ENCODE results near the gene TMEM167B. TPM values are rescaled to one million over a fixed set of nuclear protein-coding genes. Genes with fewer than 3 reads are reported as not detected.

Gene TMEM167B
- total RNA-seq, 1 experiment from 2014 or later = 30.2 TPM

- POLR2A ChIA-PET = interaction anchor here (1.2 to 1.4 kb wide), 3 partner anchors 13 to 62 kb away, joined by 3 to 6 read pairs (median 5); partner anchors contain the start of genes TAF13 and WDR47
- Mint-ChIP-seq H3K4me3 (ENCODE audit: unreplicated experiment) (no peak overlapping the region), H3K27me3 (ENCODE audit: insufficient read depth, unreplicated experiment) (no peaks in the 10 kb centered on the region), H3K27ac (ENCODE audit: low read depth, unreplicated experiment) (no peak overlapping the region), H3K9me3 (ENCODE audit: unreplicated experiment) (no peaks in the 10 kb centered on the region), H3K4me1 (ENCODE audit: insufficient read depth, unreplicated experiment) (peaks cover 7% of the 10 kb centered on the region), H3K36me3 (ENCODE audit: insufficient read depth, unreplicated experiment) (peaks cover 32% of the 10 kb centered on the region)
- peak; percentile 47 for DNase-seq (ENCODE audit: unreplicated experiment)
- CTCF ChIA-PET = interaction anchor here (0.7 to 1.2 kb wide), 2 partner anchors 10 to 45 kb away, joined by 3 to 5 read pairs; no protein-coding TSS in a partner anchor
- no TSS peak for BruUV-seq (replicated peaks)
- TF ChIP-seq CTCF (IDR thresholded peaks at IDR 0.05; ENCODE audit: unreplicated experiment) = no peak
- intact Hi-C loops (cut with micrococcal nuclease) = no loop called here
Observed at GRCh38 chr1:109104364-109105151, 14.0 kb downstream of the TMEM167B start.

- no peak for TF ChIP-seq CTCF (IDR thresholded peaks at IDR 0.05; ENCODE audit: unreplicated experiment)
- Mint-ChIP-seq H3K27ac (ENCODE audit: low read depth, unreplicated experiment) (no peak overlapping the region), H3K27me3 (ENCODE audit: insufficient read depth, unreplicated experiment) (no peaks in the 10 kb centered on the region), H3K4me1 (ENCODE audit: insufficient read depth, unreplicated experiment) (peaks cover 7% of the 10 kb centered on the region), H3K9me3 (ENCODE audit: unreplicated experiment) (no peaks in the 10 kb centered on the region), H3K36me3 (ENCODE audit: insufficient read depth, unreplicated experiment) (peaks cover 22% of the 10 kb centered on the region), H3K4me3 (ENCODE audit: unreplicated experiment) (no peak overlapping the region)
- CTCF ChIA-PET = no interaction called here
- POLR2A ChIA-PET = no interaction called here
- BruUV-seq (replicated peaks) = no TSS peak
- no peak for DNase-seq (ENCODE audit: unreplicated experiment)
- intact Hi-C loops (cut with micrococcal nuclease) = no loop called here
Observed at GRCh38 chr1:109105881-109106280, 15.3 kb downstream of the TMEM167B start.

GRCh38 chr1:109107785-109108184 lies 17.2 kb downstream of the TMEM167B start:
- TF ChIP-seq CTCF (IDR thresholded peaks at IDR 0.05; ENCODE audit: unreplicated experiment) = no peak
- BruUV-seq (replicated peaks) = no TSS peak
- DNase-seq (ENCODE audit: unreplicated experiment) = no peak
- Mint-ChIP-seq H3K27me3 (ENCODE audit: insufficient read depth, unreplicated experiment) (peaks cover 5% of the 10 kb centered on the region), H3K4me1 (ENCODE audit: insufficient read depth, unreplicated experiment) (peaks cover 16% of the 10 kb centered on the region), H3K9me3 (ENCODE audit: unreplicated experiment) (no peaks in the 10 kb centered on the region), H3K36me3 (ENCODE audit: insufficient read depth, unreplicated experiment) (peaks cover 11% of the 10 kb centered on the region), H3K4me3 (ENCODE audit: unreplicated experiment) (no peak overlapping the region), H3K27ac (ENCODE audit: low read depth, unreplicated experiment) (no peak overlapping the region)
- intact Hi-C loops (cut with micrococcal nuclease) = no loop called here
- POLR2A ChIA-PET = interaction anchor here (0.6 to 2.9 kb wide), 4 partner anchors 8 to 89 kb away, joined by 3 to 16 read pairs (median 3); partner anchors contain the start of gene WDR47
- CTCF ChIA-PET = interaction anchor here (0.6 to 0.8 kb wide), 3 partner anchors 27 to 397 kb away, joined by 3 to 4 read pairs (median 3); partner anchors contain the start of gene CYB561D1

- H3K27ac Mint-ChIP-seq (ENCODE audit: low read depth, unreplicated experiment) = no peak overlapping the region
- ChIA-PET POLR2A (interaction anchor here (0.6 to 2.9 kb wide), 2 partner anchors 10 to 19 kb away, joined by 3 to 16 read pairs; no protein-coding TSS in a partner anchor), CTCF (interaction anchor here (0.6 to 2.7 kb wide), 7 partner anchors 8 to 289 kb away, joined by 3 to 19 read pairs (median 3); no protein-coding TSS in a partner anchor)
- H3K9me3 Mint-ChIP-seq (ENCODE audit: unreplicated experiment) = no peaks in the 10 kb centered on the region
- peaks cover 10% of the 10 kb centered on the region for H3K4me1 Mint-ChIP-seq (ENCODE audit: insufficient read depth, unreplicated experiment)
- DNase-seq (ENCODE audit: unreplicated experiment) = no peak
- H3K4me3 Mint-ChIP-seq (ENCODE audit: unreplicated experiment) = no peak overlapping the region
- no TSS peak for BruUV-seq (replicated peaks)
- no peak for TF ChIP-seq CTCF (IDR thresholded peaks at IDR 0.05; ENCODE audit: unreplicated experiment)
- intact Hi-C loops (cut with micrococcal nuclease) = loop anchor here (10.0 kb wide), 2 partner anchors 285 to 1325 kb away; partner anchors contain the start of gene SORT1
- peaks cover 26% of the 10 kb centered on the region for H3K27me3 Mint-ChIP-seq (ENCODE audit: insufficient read depth, unreplicated experiment)
- H3K36me3 Mint-ChIP-seq (ENCODE audit: insufficient read depth, unreplicated experiment) = peaks cover 6% of the 10 kb centered on the region
Observed at GRCh38 chr1:109109906-109110305, 19.3 kb downstream of the TMEM167B start.

Measured in MCF 10A (cell line).